ENCODE results near the gene SERPINB12. TPM values are rescaled to one million over a fixed set of nuclear protein-coding genes. Genes with fewer than 3 reads are reported as not detected.

SERPINB12 gene
- total RNA-seq: not detected
- not detected for polyA plus RNA-seq

- DNase-seq: no peak
- H3K27ac Mint-ChIP-seq: no peak within 1 kb of the TSS
- no peak within 1 kb of the TSS for H3K4me3 Mint-ChIP-seq
- Histone ChIP-seq H3K4me1 (ENCODE audit: insufficient read depth, low read length) (no peaks in the 10 kb centered on the region), H3K27ac (ENCODE audit: low read depth, low read length) (no peak within 1 kb of the TSS), H3K27me3 (ENCODE audit: insufficient read depth, low read length, poor library complexity, severe bottlenecking) (no peaks in the 10 kb centered on the region), H3K4me3 (ENCODE audit: low read length) (no peak within 1 kb of the TSS), H3K9me3 (ENCODE audit: low read length) (no peaks in the 10 kb centered on the region), H3K36me3 (ENCODE audit: insufficient read depth, low read length) (no peaks in the 10 kb centered on the region)
- H3K36me3 Mint-ChIP-seq: no peaks in the 10 kb centered on the region
- POLR2A ChIA-PET: no interaction called here
- no peaks in the 10 kb centered on the region for H3K4me1 Mint-ChIP-seq
- no peaks in the 10 kb centered on the region for H3K9me3 Mint-ChIP-seq
- peaks cover 6 to 49% of the 10 kb centered on the region in 2 donors for H3K27me3 Mint-ChIP-seq
- CTCF ChIA-PET: interaction anchor here (1.0 kb wide), 1 partner anchor 17 kb away, joined by 3 read pairs; no protein-coding TSS in a partner anchor
Measured at GRCh38 chr18:63542069-63542468, at the start of gene SERPINB12. Gene SERPINB12, plus strand, starts transcription at chr18:63542369. Its CDS starts 13,791 bp downstream, at chr18:63556160.

GRCh38 chr18:63492851-63493250, 49.3 kb upstream of the SERPINB12 start:
- DNase-seq: no peak
- Histone ChIP-seq H3K36me3 (ENCODE audit: insufficient read depth, low read length) (no peaks in the 10 kb centered on the region), H3K27ac (ENCODE audit: low read depth, low read length) (no peak overlapping the region), H3K27me3 (ENCODE audit: insufficient read depth, low read length, poor library complexity, severe bottlenecking) (no peaks in the 10 kb centered on the region), H3K4me1 (ENCODE audit: insufficient read depth, low read length) (no peaks in the 10 kb centered on the region), H3K9me3 (ENCODE audit: low read length) (no peaks in the 10 kb centered on the region), H3K4me3 (ENCODE audit: low read length) (no peak overlapping the region)
- Mint-ChIP-seq H3K4me1 (no peaks in the 10 kb centered on the region), H3K27ac (no peak overlapping the region), H3K9me3 (no peaks in the 10 kb centered on the region), H3K36me3 (no peaks in the 10 kb centered on the region), H3K4me3 (no peak overlapping the region), H3K27me3 (peaks cover 0 to 18% of the 10 kb centered on the region in 2 donors)
- ChIA-PET POLR2A (no interaction called here), CTCF (no interaction called here)

- no peak overlapping the region for H3K27ac ChIP-seq (ENCODE audit: low read depth, low read length)
- Mint-ChIP-seq H3K36me3 (no peaks in the 10 kb centered on the region), H3K9me3 (no peaks in the 10 kb centered on the region), H3K4me3 (no peak overlapping the region), H3K27ac (no peak overlapping the region), H3K4me1 (no peaks in the 10 kb centered on the region), H3K27me3 (peaks cover 0 to 14% of the 10 kb centered on the region in 2 donors)
- no peaks in the 10 kb centered on the region for H3K36me3 ChIP-seq (ENCODE audit: insufficient read depth, low read length)
- POLR2A ChIA-PET: no interaction called here
- H3K9me3 ChIP-seq (ENCODE audit: low read length): no peaks in the 10 kb centered on the region
- H3K27me3 ChIP-seq (ENCODE audit: insufficient read depth, low read length, poor library complexity, severe bottlenecking): no peaks in the 10 kb centered on the region
- no peak for DNase-seq
- no peak overlapping the region for H3K4me3 ChIP-seq (ENCODE audit: low read length)
- CTCF ChIA-PET: no interaction called here
- no peaks in the 10 kb centered on the region for H3K4me1 ChIP-seq (ENCODE audit: insufficient read depth, low read length)
Measured at GRCh38 chr18:63495675-63496074, 46.5 kb upstream of the SERPINB12 start.

- Mint-ChIP-seq H3K36me3 (no peaks in the 10 kb centered on the region), H3K9me3 (no peaks in the 10 kb centered on the region), H3K4me3 (no peak overlapping the region), H3K4me1 (no peaks in the 10 kb centered on the region), H3K27me3 (peaks cover 26 to 57% of the 10 kb centered on the region in 2 donors), H3K27ac (no peak overlapping the region)
- DNase-seq: no peak
- H3K4me3 ChIP-seq (ENCODE audit: low read length): no peak overlapping the region
- H3K9me3 ChIP-seq (ENCODE audit: low read length): no peaks in the 10 kb centered on the region
- H3K27ac ChIP-seq (ENCODE audit: low read depth, low read length): no peak overlapping the region
- ChIA-PET POLR2A (no interaction called here), CTCF (interaction anchor here (0.8 kb wide), 1 partner anchor 12 kb away, joined by 3 read pairs; no protein-coding TSS in a partner anchor)
- no peaks in the 10 kb centered on the region for H3K4me1 ChIP-seq (ENCODE audit: insufficient read depth, low read length)
- H3K27me3 ChIP-seq (ENCODE audit: insufficient read depth, low read length, poor library complexity, severe bottlenecking): no peaks in the 10 kb centered on the region
- no peaks in the 10 kb centered on the region for H3K36me3 ChIP-seq (ENCODE audit: insufficient read depth, low read length)
Measured at GRCh38 chr18:63505566-63506335, 36.4 kb upstream of the SERPINB12 start.

- no peaks in the 10 kb centered on the region for H3K4me1 Mint-ChIP-seq
- no peaks in the 10 kb centered on the region for H3K9me3 ChIP-seq (ENCODE audit: low read length)
- no peaks in the 10 kb centered on the region for H3K27me3 ChIP-seq (ENCODE audit: insufficient read depth, low read length, poor library complexity, severe bottlenecking)
- no peaks in the 10 kb centered on the region for H3K4me1 ChIP-seq (ENCODE audit: insufficient read depth, low read length)
- no peaks in the 10 kb centered on the region for H3K36me3 Mint-ChIP-seq
- ChIA-PET CTCF (interaction anchor here (0.8 kb wide), 1 partner anchor 12 kb away, joined by 3 read pairs; no protein-coding TSS in a partner anchor), POLR2A (no interaction called here)
- H3K36me3 ChIP-seq (ENCODE audit: insufficient read depth, low read length): no peaks in the 10 kb centered on the region
- no peak overlapping the region for H3K4me3 ChIP-seq (ENCODE audit: low read length)
- H3K27ac ChIP-seq (ENCODE audit: low read depth, low read length): no peak overlapping the region
- H3K27ac Mint-ChIP-seq: no peak overlapping the region
- no peak overlapping the region for H3K4me3 Mint-ChIP-seq
- H3K9me3 Mint-ChIP-seq: no peaks in the 10 kb centered on the region
- DNase-seq: no peak
- peaks cover 28 to 62% of the 10 kb centered on the region in 2 donors for H3K27me3 Mint-ChIP-seq
Measured at GRCh38 chr18:63506336-63506646, 35.9 kb upstream of the SERPINB12 start.

- Histone ChIP-seq H3K4me1 (ENCODE audit: insufficient read depth, low read length) (no peaks in the 10 kb centered on the region), H3K27ac (ENCODE audit: low read depth, low read length) (no peak overlapping the region), H3K4me3 (ENCODE audit: low read length) (no peak overlapping the region), H3K36me3 (ENCODE audit: insufficient read depth, low read length) (no peaks in the 10 kb centered on the region), H3K9me3 (ENCODE audit: low read length) (no peaks in the 10 kb centered on the region), H3K27me3 (ENCODE audit: insufficient read depth, low read length, poor library complexity, severe bottlenecking) (no peaks in the 10 kb centered on the region)
- no peak overlapping the region for H3K27ac Mint-ChIP-seq
- H3K4me1 Mint-ChIP-seq: no peaks in the 10 kb centered on the region
- DNase-seq: no peak
- CTCF ChIA-PET: interaction anchor here (1.5 kb wide), 1 partner anchor 471 kb away, joined by 3 read pairs; no protein-coding TSS in a partner anchor
- peaks cover 25 to 70% of the 10 kb centered on the region in 2 donors for H3K27me3 Mint-ChIP-seq
- H3K4me3 Mint-ChIP-seq: no peak overlapping the region
- POLR2A ChIA-PET: no interaction called here
- H3K9me3 Mint-ChIP-seq: no peaks in the 10 kb centered on the region
- H3K36me3 Mint-ChIP-seq: no peaks in the 10 kb centered on the region
Measured at GRCh38 chr18:63508596-63508995, 33.6 kb upstream of the SERPINB12 start.

- no peaks in the 10 kb centered on the region for H3K36me3 Mint-ChIP-seq
- ChIA-PET CTCF (interaction anchor here (0.8 to 2.4 kb wide), 6 partner anchors 9 to 483 kb away, joined by 3 to 6 read pairs (median 4); no protein-coding TSS in a partner anchor), POLR2A (no interaction called here)
- no peaks in the 10 kb centered on the region for H3K9me3 Mint-ChIP-seq
- no peaks in the 10 kb centered on the region for H3K4me1 ChIP-seq (ENCODE audit: insufficient read depth, low read length)
- no peaks in the 10 kb centered on the region for H3K36me3 ChIP-seq (ENCODE audit: insufficient read depth, low read length)
- no peak overlapping the region for H3K4me3 ChIP-seq (ENCODE audit: low read length)
- peaks cover 19 to 53% of the 10 kb centered on the region in 2 donors for H3K27me3 Mint-ChIP-seq
- no peak overlapping the region for H3K4me3 Mint-ChIP-seq
- H3K27ac ChIP-seq (ENCODE audit: low read depth, low read length): no peak overlapping the region
- no peaks in the 10 kb centered on the region for H3K27me3 ChIP-seq (ENCODE audit: insufficient read depth, low read length, poor library complexity, severe bottlenecking)
- no peak for DNase-seq
- H3K9me3 ChIP-seq (ENCODE audit: low read length): no peaks in the 10 kb centered on the region
- H3K4me1 Mint-ChIP-seq: no peaks in the 10 kb centered on the region
- H3K27ac Mint-ChIP-seq: peak overlapping the region in 1 of 8 donors; percentile 66
Measured at GRCh38 chr18:63511285-63511684, 30.9 kb upstream of the SERPINB12 start.

GRCh38 chr18:63514326-63514725, 27.8 kb upstream of the SERPINB12 start:
- Histone ChIP-seq H3K27ac (ENCODE audit: low read depth, low read length) (no peak overlapping the region), H3K36me3 (ENCODE audit: insufficient read depth, low read length) (no peaks in the 10 kb centered on the region), H3K27me3 (ENCODE audit: insufficient read depth, low read length, poor library complexity, severe bottlenecking) (peaks cover 3% of the 10 kb centered on the region), H3K9me3 (ENCODE audit: low read length) (no peaks in the 10 kb centered on the region), H3K4me3 (ENCODE audit: low read length) (no peak overlapping the region), H3K4me1 (ENCODE audit: insufficient read depth, low read length) (no peaks in the 10 kb centered on the region)
- peaks cover 9 to 40% of the 10 kb centered on the region in 2 donors for H3K27me3 Mint-ChIP-seq
- H3K9me3 Mint-ChIP-seq: no peaks in the 10 kb centered on the region
- CTCF ChIA-PET: interaction anchor here (0.7 kb wide), 1 partner anchor 404 kb away, joined by 3 read pairs; no protein-coding TSS in a partner anchor
- no peaks in the 10 kb centered on the region for H3K36me3 Mint-ChIP-seq
- H3K4me1 Mint-ChIP-seq: peaks cover 0 to 5% (median 0%) of the 10 kb centered on the region in 3 donors
- POLR2A ChIA-PET: no interaction called here
- no peak for DNase-seq
- no peak overlapping the region for H3K4me3 Mint-ChIP-seq
- H3K27ac Mint-ChIP-seq: no peak overlapping the region
